Gastrocnemius medialis (tissue), 4 donors: ENCODE results near the gene SPTLC3. TPM values are rescaled to one million over a fixed set of nuclear protein-coding genes. Genes with fewer than 3 reads are reported as not detected.

Experiments used
- ATAC-seq, 2 donors: fragments of 150-250 bp; one replicate each; pipeline ENCODE4 v1.9.1; 2016
- DNase-seq, 2 donors: peaks; one replicate each; pipeline ENCODE4 v3.0.0-alpha.2; 2019
- H3K27ac ChIP-seq, 4 donors: fragments of 200-600 bp; sonication (generic); 1 replicate in 1 of 4; 2 replicates in 3 of 4; pipeline ENCODE4 v1.5.1; 2016 to 2018; ENCODE audit warnings: mild to moderate bottlenecking in 2 of 4, moderate library complexity in 1 of 4
- H3K27me3 ChIP-seq, 3 donors: fragments of 200-600 bp; sonication (generic) in 2 of 3; 1 replicate in 1 of 3; 2 replicates in 2 of 3; pipeline versions ENCODE4 v1.5.1 to v1.6.0; 2016 to 2019; ENCODE audit warnings: mild to moderate bottlenecking in 1 of 3, moderate library complexity in 1 of 3
- H3K36me3 ChIP-seq, 2 donors: fragments of 200-600 bp; sonication (generic) in 1 of 2; one replicate each; pipeline ENCODE4 v1.5.1; 2017 to 2018
- H3K4me1 ChIP-seq, 2 donors: fragments of 200-600 bp; sonication (generic) in 1 of 2; one replicate each; pipeline ENCODE4 v1.5.1; 2016 to 2017; ENCODE audit warnings: mild to moderate bottlenecking in 2 of 2
- H3K4me3 ChIP-seq, 4 donors: fragments of 200-600 bp; sonication (generic) in 3 of 4; 1 replicate in 1 of 4; 2 replicates in 3 of 4; pipeline ENCODE4 v1.5.1; 2016 to 2019; ENCODE audit warnings: mild to moderate bottlenecking in 2 of 4
- H3K9me3 ChIP-seq, 3 donors: fragments of 200-600 bp; sonication (generic) in 2 of 3; 1 replicate in 1 of 3; 2 replicates in 2 of 3; pipeline ENCODE4 v1.5.1; 2016 to 2019
- POLR2A ChIP-seq, 2 donors: fragments of 450-650 bp; IDR thresholded peaks; one replicate each; pipeline ENCODE4 v1.6.1; 2017; ENCODE audit warnings: antibody characterized with exemption in 2 of 2, mild to moderate bottlenecking in 2 of 2, moderate library complexity in 2 of 2
- in situ Hi-C, 4 donors: fragments of 200-750 bp; cut with MboI; loops; one replicate each; pipeline versions ENCODE4 v1.15.0 to v1.8.0; 2017; ENCODE audit warnings: low sequenced_read_pairs in 4 of 4
- intact Hi-C: fragments of 100-400 bp; cut with DNase I; formaldehyde crosslinking; loops from one replicate; pipeline ENCODE4 v1.15.1; 2023; ENCODE audit warnings: low total_unique reads
- total RNA-seq, 4 donors: library from RNA; depleted of rRNA; stranded (reverse); fragments of >200 nt; gene quantifications; one replicate each; pipeline versions ENCODE4 v1.1.0 to v1.2.3, GENCODE V29; 2016
- TF ChIP-seq, protein P1 (sequence below), 5 experiments: fragments of 450-650 bp in 3 of 5; fragments of 200-600 bp in 2 of 5; sonication (generic) in 2 of 5; IDR thresholded peaks in 4 of 5; conservative IDR thresholded peaks in 1 of 5; 1 replicate in 4 of 5; 2 replicates in 1 of 5; pipeline ENCODE4 v1.5.1; 2016 to 2019; ENCODE audit warnings: antibody characterized with exemption in 5 of 5, mild to moderate bottlenecking in 3 of 5, moderate library complexity in 3 of 5

SPTLC3 gene
- total RNA-seq, 4 donors from 2014 or later, result 0.46 to 2.4 (median 1.2) TPM

DNA sequence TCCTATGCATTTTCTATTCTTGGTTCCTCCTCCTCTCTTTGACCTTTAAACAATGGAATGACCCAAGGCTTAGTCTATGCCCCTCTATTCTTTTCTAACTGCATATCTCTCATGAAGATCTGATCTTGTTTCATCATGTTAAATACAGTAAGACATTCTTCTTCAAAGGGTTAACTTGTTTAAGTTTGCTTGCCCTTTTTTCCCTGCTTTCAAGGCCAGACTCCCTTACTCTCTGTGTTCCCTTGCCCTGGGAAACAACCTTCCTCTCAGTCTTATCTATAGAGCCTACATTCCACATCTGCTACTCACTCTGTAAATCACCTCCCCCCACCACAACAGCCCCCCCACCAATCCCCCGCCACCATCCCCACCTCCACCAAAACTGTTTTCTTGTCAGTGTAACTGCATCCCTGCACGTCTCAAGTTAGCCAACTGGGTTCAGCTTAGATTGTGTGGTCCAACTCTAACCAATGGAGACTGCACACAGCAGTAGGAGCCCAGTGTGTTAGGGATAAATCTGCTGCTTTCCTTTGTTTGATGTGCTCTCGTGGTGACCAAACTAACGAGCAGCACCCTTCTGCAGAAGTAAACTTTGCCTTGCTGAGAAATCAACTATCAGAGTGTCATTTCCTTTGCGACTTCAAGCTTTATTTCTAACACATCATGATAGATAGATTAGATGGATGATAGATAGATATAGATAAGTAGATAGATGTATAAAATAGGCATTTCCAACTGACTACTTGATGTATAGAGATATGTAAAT, 12.6 kb downstream of the SPTLC3 start:
- DNase-seq (no peak), ATAC-seq (no peak)
- in situ Hi-C loops (no loop called here), intact Hi-C loops (no loop called here)
- TF ChIP-seq, protein P1, sequence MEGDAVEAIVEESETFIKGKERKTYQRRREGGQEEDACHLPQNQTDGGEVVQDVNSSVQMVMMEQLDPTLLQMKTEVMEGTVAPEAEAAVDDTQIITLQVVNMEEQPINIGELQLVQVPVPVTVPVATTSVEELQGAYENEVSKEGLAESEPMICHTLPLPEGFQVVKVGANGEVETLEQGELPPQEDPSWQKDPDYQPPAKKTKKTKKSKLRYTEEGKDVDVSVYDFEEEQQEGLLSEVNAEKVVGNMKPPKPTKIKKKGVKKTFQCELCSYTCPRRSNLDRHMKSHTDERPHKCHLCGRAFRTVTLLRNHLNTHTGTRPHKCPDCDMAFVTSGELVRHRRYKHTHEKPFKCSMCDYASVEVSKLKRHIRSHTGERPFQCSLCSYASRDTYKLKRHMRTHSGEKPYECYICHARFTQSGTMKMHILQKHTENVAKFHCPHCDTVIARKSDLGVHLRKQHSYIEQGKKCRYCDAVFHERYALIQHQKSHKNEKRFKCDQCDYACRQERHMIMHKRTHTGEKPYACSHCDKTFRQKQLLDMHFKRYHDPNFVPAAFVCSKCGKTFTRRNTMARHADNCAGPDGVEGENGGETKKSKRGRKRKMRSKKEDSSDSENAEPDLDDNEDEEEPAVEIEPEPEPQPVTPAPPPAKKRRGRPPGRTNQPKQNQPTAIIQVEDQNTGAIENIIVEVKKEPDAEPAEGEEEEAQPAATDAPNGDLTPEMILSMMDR (IDR thresholded peaks at IDR 0.05 in 4 of 5, conservative IDR thresholded peaks at IDR 0.05 in 1 of 5), result no peak
- no peak for TF ChIP-seq POLR2A (IDR thresholded peaks at IDR 0.05)
- no peaks in the 10 kb centered on the region for H3K27me3 ChIP-seq
- no peaks in the 10 kb centered on the region for H3K36me3 ChIP-seq
- no peak overlapping the region for H3K27ac ChIP-seq
- H3K4me1 ChIP-seq, result no peaks in the 10 kb centered on the region
- H3K4me3 ChIP-seq, result no peak overlapping the region
- no peaks in the 10 kb centered on the region for H3K9me3 ChIP-seq

GRCh38 chr20:13022401-13023155, 13.8 kb downstream of the SPTLC3 start:
- H3K9me3 ChIP-seq, result no peaks in the 10 kb centered on the region
- no peak overlapping the region for H3K27ac ChIP-seq
- H3K36me3 ChIP-seq, result no peaks in the 10 kb centered on the region
- H3K27me3 ChIP-seq, result no peaks in the 10 kb centered on the region
- intact Hi-C loops, result no loop called here
- no peak overlapping the region for H3K4me3 ChIP-seq
- in situ Hi-C loops, result no loop called here
- TF ChIP-seq POLR2A (IDR thresholded peaks at IDR 0.05), result no peak
- TF ChIP-seq, protein P1 (IDR thresholded peaks at IDR 0.05 in 4 of 5, conservative IDR thresholded peaks at IDR 0.05 in 1 of 5), result no peak
- no peaks in the 10 kb centered on the region for H3K4me1 ChIP-seq
- no peak for ATAC-seq
- DNase-seq, result no peak

DNA sequence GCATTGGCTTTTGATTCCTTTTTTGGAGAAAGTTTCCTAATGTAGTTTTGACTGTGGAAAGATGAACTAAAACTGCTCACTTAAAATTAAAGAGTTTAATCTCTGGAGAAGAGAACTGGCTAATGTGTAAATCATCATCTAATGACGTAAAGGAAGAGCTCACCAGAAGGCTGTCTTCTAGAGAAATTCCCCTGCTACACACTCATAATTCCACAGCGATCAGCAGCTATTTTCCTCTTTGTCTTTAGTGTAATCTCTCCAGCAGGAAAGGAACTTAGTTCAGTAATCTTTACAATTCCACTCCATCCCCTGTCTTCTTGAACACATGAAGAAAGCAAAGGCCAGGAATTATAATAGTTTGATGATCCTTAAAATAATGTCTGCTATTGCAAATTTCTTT, 15.8 kb downstream of the SPTLC3 start:
- Histone ChIP-seq H3K36me3 (no peaks in the 10 kb centered on the region), H3K4me3 (no peak overlapping the region), H3K4me1 (no peaks in the 10 kb centered on the region), H3K27ac (no peak overlapping the region), H3K9me3 (no peaks in the 10 kb centered on the region), H3K27me3 (no peaks in the 10 kb centered on the region)
- DNase-seq, result no peak
- in situ Hi-C loops, result no loop called here
- no peak for ATAC-seq
- intact Hi-C loops, result no loop called here
- TF ChIP-seq, protein P1 (IDR thresholded peaks at IDR 0.05 in 4 of 5, conservative IDR thresholded peaks at IDR 0.05 in 1 of 5), result no peak
- no peak for TF ChIP-seq POLR2A (IDR thresholded peaks at IDR 0.05)

DNA sequence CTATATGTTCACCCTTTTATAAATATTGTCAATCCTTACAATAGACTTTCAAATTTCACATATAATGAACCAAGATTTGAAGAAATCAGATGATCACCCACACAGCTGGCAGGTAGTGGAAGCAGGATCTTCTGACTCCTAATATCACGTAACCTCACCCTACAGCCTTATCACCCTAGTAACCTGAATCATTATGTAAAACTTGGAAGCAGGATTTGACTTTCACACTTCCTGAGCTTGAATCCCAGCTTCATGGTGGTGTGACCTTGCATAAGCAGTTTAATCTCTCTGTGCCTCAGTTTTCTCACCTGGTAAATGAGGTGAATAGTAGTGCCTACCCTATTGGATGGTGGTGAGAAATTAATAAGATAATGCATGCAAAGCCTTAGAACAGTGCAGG, 16.4 kb downstream of the SPTLC3 start:
- H3K4me1 ChIP-seq, result no peaks in the 10 kb centered on the region
- H3K27ac ChIP-seq, result no peak overlapping the region
- in situ Hi-C loops, result no loop called here
- intact Hi-C loops, result no loop called here
- ATAC-seq (no peak), DNase-seq (no peak)
- H3K27me3 ChIP-seq, result no peaks in the 10 kb centered on the region
- no peak overlapping the region for H3K4me3 ChIP-seq
- TF ChIP-seq, protein P1 (IDR thresholded peaks at IDR 0.05 in 4 of 5, conservative IDR thresholded peaks at IDR 0.05 in 1 of 5), result no peak
- TF ChIP-seq POLR2A (IDR thresholded peaks at IDR 0.05), result no peak
- no peaks in the 10 kb centered on the region for H3K36me3 ChIP-seq
- H3K9me3 ChIP-seq, result no peaks in the 10 kb centered on the region
